Inflammatory macrophage (primary cell): ENCODE measurements around the gene CHN1.

Experiments
- DNase-seq, 2 donors: peaks; one replicate each; pipeline ENCODE4 v3.0.0-alpha.2; 2020 to 2022

The CHN1 gene

GRCh38 chr2:174859563-174860169 is 145.5 kb downstream of the CHN1 start:
- DNase-seq = no peak

DNA sequence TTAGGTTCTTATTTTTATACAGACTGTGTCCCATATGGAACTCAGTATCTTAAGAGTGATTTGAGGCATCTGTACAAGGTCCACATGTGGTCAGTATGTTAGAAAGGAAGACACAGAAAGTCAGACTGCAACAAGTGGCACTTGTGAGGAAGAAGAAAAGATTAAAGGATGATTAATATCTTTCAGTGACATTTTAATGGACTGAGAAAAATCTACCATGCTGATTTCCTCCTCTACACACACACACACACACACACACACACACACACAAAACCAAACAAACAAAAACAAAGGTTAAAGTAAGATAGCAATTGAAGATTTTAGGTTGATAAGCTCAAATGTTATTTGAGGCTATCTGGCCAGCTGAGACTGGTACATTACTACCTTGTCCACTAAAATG is 146.4 kb downstream of the CHN1 start:
- no peak for DNase-seq

GRCh38 chr2:174856447-174856846 is 148.7 kb downstream of the CHN1 start:
- no peak for DNase-seq

DNA sequence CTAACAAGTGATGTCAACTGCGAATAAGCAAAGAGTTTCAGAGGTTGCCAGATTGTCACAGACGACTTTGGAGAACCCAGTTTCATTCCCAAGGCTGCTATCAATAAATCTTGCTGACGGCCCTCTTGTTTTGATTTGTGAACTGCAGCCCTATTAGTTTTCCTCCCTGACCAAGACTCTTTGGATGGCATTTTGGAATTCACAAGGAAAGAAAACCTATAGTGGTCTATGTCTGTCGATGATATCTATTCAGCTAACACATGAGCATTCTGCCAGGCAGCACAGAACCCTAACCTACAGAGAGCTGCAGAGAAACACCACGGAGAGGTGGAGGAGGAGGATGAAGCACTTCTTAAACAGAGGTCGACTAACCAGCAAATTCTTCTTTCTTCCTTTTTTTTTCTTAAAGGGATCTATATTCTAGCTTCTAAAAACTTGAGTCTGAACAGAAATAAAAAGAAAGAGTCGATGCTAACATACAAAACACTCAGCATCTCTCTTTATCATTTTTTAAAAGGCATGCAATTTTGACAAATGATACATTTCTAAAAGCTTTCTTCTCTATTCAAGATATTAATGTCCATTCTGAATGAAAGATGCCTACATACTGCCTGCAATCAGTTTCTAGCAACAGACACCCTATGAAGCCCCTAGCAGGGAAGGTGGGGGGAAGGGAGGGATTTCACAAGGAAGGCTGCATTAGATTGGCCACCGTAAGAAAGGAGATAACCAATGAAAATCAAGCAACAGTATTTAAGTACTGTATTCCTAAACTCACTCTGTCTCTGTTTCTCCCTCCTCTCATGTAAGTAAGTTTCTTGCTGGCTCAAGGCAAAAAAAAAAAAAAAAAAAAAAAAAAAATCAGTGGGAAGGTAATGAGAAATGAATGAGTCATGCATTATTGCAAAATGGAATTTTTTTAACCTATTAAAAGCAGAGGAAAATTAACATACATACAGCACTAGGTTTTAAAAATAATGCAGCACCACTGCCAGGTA is 157.9 kb downstream of the CHN1 start:
- DNase-seq = peak in 1 of 2 donors; percentile 28

DNA sequence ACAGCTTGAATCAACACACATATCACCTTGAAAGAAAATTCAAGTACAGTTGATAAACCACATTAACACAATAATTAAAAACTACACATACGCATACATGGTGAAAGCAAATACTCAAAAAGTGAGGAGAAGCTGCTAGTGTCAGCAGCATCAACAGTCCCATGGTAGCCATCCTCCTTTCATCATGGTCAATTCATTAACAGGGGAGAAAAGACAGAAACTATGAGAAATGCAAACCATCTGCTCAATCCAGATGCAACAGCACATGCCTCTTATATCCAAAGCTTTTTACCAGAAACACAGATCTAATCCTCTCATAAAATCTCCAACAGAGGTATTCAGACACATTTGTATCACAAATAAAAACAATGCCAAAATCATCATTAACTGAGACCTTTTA is 159.0 kb downstream of the CHN1 start:
- DNase-seq = no peak

- no peak for DNase-seq
These were observed 160.9 kb downstream of the CHN1 start for GRCh38 chr2:174844295-174844708.

GRCh38 chr2:174842496-174842895 is 162.7 kb downstream of the CHN1 start:
- DNase-seq = no peak

DNA sequence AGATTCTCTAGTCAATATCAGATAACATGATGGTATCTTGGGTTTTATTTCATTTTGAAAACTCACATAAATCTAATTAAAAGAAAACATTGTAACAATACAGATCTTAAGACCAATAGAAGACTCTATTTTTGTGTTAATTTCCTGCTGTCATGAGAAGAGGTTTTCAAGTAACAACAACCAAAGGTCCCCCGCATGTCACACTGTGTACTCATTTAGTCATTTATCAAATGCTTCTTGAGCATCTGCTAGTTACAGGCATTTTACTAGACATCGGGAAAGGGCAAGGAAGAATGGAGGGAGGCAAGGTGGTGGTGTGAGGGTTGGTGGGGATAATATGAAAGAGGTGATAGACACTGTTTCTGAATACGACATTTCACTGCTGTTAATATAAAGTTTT is 163.2 kb downstream of the CHN1 start:
- no peak for DNase-seq

DNA sequence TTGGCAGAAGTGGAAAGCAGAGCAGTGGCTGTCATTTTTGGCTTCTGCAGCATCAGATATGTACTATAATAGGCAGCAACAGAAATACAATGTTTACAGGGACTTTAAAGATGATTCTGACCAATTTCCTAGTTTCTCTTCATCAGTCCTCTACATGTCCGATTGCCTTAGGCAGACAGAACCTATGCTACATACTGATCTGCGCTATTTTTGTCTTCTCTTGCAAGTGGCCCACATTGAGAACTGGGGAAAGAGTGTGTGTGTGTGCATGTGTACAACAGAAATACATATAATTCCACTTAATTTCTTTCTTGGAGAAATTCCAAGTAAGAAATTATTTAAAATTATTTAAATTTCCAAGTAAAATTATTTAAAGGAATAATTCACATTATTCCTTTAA is 163.8 kb downstream of the CHN1 start:
- DNase-seq = no peak

GRCh38 chr2:174840436-174840835 is 164.7 kb downstream of the CHN1 start:
- DNase-seq = no peak

DNA sequence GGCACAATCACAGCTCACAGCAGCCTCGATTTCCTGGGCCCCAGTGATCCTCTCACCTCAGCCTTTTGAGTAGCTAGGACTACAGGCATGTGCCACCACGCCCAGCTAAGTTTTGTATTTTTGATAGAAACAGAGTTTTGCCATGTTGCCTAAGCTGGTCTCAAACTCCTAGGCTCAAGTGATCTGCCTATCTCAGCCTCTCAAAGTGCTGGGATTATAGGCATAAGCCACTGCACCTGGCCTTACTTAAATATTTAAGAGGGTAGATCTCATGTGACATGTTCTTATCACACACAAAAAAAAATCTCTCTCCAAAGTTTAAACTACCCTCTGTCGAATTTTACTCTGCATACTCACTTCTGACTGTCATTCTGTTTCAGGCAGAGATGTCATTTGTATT is 165.5 kb downstream of the CHN1 start:
- no peak for DNase-seq

DNA sequence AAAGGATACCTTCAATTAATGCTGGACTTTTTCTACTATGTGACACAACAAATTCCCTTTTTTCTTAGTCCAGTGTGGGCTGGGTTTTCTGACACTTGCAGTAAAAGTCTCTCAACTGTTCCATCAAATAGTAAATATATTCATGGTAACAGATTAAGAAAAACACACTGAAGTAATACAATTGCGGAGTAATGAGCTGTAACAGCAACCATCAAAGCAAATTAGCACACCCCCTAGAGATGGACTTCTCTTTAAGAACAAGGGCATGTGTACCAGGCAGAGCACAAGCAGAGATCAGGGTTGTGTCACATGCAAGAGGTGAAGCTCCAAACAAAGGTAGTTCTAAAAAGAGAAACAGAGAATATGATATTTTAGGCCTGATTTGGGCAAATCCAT is 168.2 kb downstream of the CHN1 start:
- no peak for DNase-seq

GRCh38 chr2:174836377-174836994 is 168.7 kb downstream of the CHN1 start:
- no peak for DNase-seq

GRCh38 chr2:174835797-174836255 is 169.4 kb downstream of the CHN1 start:
- DNase-seq = peak in 1 of 2 donors; percentile 1

DNA sequence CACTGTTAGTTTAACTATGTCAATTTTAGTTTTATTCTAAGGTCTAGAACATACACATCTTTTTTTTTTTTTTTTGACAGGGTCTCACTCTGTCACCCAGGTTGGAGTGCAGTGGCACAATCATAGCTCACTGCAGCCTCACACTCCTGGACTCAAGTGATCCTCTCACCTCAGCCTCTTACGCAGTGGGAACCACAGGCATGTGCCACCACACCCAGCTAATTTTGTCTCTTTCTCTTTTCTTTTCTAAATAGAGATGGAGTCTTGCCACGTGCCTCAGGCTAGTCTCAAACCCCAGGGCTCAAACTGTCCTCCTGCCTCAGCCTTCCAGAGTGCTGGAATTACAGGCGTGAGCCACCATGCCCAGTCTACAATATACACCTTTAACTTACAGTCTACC is 171.4 kb downstream of the CHN1 start:
- DNase-seq = no peak

DNA sequence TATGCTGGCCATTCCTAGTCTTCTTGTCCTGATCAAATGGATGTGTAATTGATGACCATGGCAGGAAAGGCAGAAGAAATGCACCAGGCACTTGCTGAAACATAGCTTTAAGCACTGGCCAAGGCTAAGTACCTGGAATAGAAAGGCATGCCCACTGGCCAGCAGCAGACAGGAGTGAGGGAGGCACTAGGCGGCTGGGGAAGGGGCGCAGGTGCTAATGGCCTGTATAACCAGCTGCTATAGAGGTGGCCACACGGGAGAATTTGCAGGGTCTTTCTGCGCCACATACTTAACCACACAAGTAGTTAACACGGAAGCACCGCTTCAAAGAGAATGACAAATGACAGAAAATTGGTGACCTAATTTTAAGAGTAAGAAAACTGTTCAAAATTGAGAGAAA is 174.6 kb downstream of the CHN1 start:
- DNase-seq = no peak

GRCh38 chr2:174829550-174829949 is 175.6 kb downstream of the CHN1 start:
- no peak for DNase-seq

- no peak for DNase-seq
These were observed 177.5 kb downstream of the CHN1 start for GRCh38 chr2:174827371-174828369.

DNA sequence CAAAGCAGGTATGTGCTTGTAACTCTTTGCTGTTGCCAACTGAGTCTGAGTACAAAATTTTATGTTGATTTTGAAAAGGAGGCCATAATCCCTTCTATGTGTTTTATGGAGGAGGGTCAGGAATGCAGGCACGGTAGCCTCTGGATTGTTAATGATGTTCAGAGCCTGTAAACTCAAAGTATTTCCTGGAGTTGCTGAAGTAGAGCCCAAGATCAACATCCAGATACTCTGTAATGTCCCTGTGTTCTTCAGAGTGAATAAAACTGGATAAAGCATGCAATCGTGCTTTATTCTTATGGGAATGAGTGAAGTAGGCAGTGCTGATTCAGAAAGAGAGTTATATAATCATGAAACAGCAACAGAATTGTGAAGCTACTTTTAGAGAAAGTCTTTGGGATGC is 179.1 kb downstream of the CHN1 start:
- DNase-seq = no peak

DNA sequence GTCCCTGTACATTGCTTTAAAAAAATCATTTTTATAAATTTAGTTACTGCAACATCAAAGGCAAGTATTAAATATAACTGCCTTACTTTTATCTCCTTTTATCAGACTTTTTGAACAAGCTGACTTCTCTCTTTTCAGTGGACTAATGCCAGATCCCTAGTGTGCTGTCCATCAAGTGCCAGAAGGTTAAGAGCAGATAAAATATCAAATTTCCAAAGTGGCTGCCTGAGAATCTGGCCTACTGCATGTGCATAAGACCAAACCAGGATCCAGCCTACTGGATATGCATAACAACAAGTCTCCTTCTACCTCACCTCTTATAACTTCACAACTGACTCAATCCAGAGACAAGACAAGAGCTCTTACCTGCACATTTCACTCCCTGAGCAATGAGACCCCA is 181.1 kb downstream of the CHN1 start:
- no peak for DNase-seq

- DNase-seq = no peak
These were observed 183.6 kb downstream of the CHN1 start for GRCh38 chr2:174821628-174822027.

DNA sequence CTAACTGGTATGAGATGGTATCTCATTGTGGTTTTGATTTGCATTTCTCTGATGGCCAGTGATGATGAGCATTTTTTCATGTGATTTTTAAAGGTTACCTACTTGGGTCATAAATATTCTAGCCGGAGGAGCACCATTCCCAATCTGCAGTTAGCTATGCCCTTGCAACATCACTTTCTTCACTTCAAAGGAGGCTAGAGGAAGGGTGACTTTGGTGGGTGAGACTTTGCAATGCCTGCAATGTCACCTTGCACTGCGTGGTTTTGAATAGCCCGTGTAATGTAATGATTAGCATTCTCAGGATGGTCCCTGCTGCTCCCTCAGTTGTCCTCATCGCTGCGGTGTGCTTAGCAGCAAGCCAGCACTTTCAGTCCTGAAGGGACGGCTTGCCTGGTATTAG is 184.8 kb downstream of the CHN1 start:
- no peak for DNase-seq
